Thoracic aorta (tissue), 2 donors: ENCODE measurements around the gene RASSF5. TPM values are rescaled to one million over a fixed set of nuclear protein-coding genes. Genes with fewer than 3 reads are reported as not detected.

Source experiments
- ATAC-seq: fragments of 150-250 bp; one replicate; pipeline ENCODE4 v1.8.0; 2017; ENCODE audit warnings: low read depth; ENCODE audit not compliant: insufficient number of reproducible peaks, low FRiP score
- DNase-seq: peaks from one replicate; pipeline ENCODE4 v3.0.0-alpha.2; 2020; ENCODE audit warnings: low spot score
- H3K27ac ChIP-seq, 2 donors: fragments of 200-600 bp; sonication (generic); 1 replicate in 1 of 2; 2 replicates in 1 of 2; pipeline ENCODE4 v1.5.1; 2016; ENCODE audit warnings: mild to moderate bottlenecking in 2 of 2, moderate library complexity in 2 of 2
- H3K27me3 ChIP-seq: fragments of 200-600 bp; sonication (generic); replicated peaks from 2 replicates; pipeline ENCODE4 v1.6.0; 2016; ENCODE audit warnings: mild to moderate bottlenecking; ENCODE audit not compliant: insufficient read depth
- H3K36me3 ChIP-seq: fragments of 200-600 bp; sonication (generic); one replicate; pipeline ENCODE4 v1.5.1; 2016
- H3K4me1 ChIP-seq, 2 donors: fragments of 200-600 bp; sonication (generic); 1 replicate in 1 of 2; 2 replicates in 1 of 2; pipeline versions ENCODE4 v1.5.1 to v1.6.0; 2016; ENCODE audit warnings: low read depth in 2 of 2, mild to moderate bottlenecking in 1 of 2; ENCODE audit not compliant: control insufficient read depth in 1 of 2
- H3K4me3 ChIP-seq: fragments of 200-600 bp; sonication (generic); 2 replicates; pipeline ENCODE4 v1.5.1; 2016; ENCODE audit warnings: mild to moderate bottlenecking
- H3K9me3 ChIP-seq: fragments of 200-600 bp; sonication (generic); 2 replicates; pipeline ENCODE4 v1.5.1; 2016
- CTCF ChIP-seq: fragments of 200-600 bp; sonication (generic); IDR thresholded peaks from one replicate; pipeline ENCODE4 v1.5.1; 2019; ENCODE audit warnings: antibody characterized with exemption
- total RNA-seq, 2 donors: library from RNA; depleted of rRNA; stranded (reverse); fragments of >200 nt; gene quantifications; one replicate each; pipeline versions ENCODE4 v1.1.0 to v1.2.3, GENCODE V29; 2016

RASSF5 gene
- total RNA-seq, 2 donors from 2014 or later, result 21.7 to 22.8 TPM

GRCh38 chr1:206476591-206476990 lies 30.7 kb upstream of the RASSF5 start:
- H3K36me3 ChIP-seq, result no peaks in the 10 kb centered on the region
- no peaks in the 10 kb centered on the region for H3K27me3 ChIP-seq
- DNase-seq (no peak), ATAC-seq (no peak)
- H3K4me1 ChIP-seq, result peaks cover under 1 to 10% of the 10 kb centered on the region in 2 donors
- TF ChIP-seq CTCF, result no peak
- no peaks in the 10 kb centered on the region for H3K9me3 ChIP-seq
- no peak overlapping the region for H3K27ac ChIP-seq
- H3K4me3 ChIP-seq, result no peak overlapping the region

GRCh38 chr1:206477110-206477509 lies 30.2 kb upstream of the RASSF5 start:
- no peak for TF ChIP-seq CTCF
- DNase-seq, result no peak

GRCh38 chr1:206477581-206478380 lies 29.6 kb upstream of the RASSF5 start:
- no peak for ATAC-seq

More at GRCh38 chr1:206477110-206477509, 30.2 kb upstream of the RASSF5 start:
- no peak overlapping the region for H3K4me3 ChIP-seq
- no peaks in the 10 kb centered on the region for H3K9me3 ChIP-seq
- H3K27me3 ChIP-seq, result no peaks in the 10 kb centered on the region
- peaks cover 0 to 5% of the 10 kb centered on the region in 2 donors for H3K4me1 ChIP-seq
- no peak for ATAC-seq
- H3K36me3 ChIP-seq, result no peaks in the 10 kb centered on the region
- no peak overlapping the region for H3K27ac ChIP-seq

GRCh38 chr1:206478746-206479145 lies 28.6 kb upstream of the RASSF5 start:
- Histone ChIP-seq H3K9me3 (no peaks in the 10 kb centered on the region), H3K27me3 (no peaks in the 10 kb centered on the region), H3K27ac (no peak overlapping the region), H3K4me3 (no peak overlapping the region), H3K36me3 (no peaks in the 10 kb centered on the region), H3K4me1 (peaks cover 0 to 5% of the 10 kb centered on the region in 2 donors)
- no peak for TF ChIP-seq CTCF
- no peak for DNase-seq
- ATAC-seq, result no peak

More at GRCh38 chr1:206477581-206478380, 29.6 kb upstream of the RASSF5 start:
- no peak for TF ChIP-seq CTCF
- H3K9me3 ChIP-seq, result no peaks in the 10 kb centered on the region
- no peak overlapping the region for H3K4me3 ChIP-seq
- no peaks in the 10 kb centered on the region for H3K36me3 ChIP-seq
- H3K4me1 ChIP-seq, result peaks cover 0 to 5% of the 10 kb centered on the region in 2 donors
- no peaks in the 10 kb centered on the region for H3K27me3 ChIP-seq
- DNase-seq, result no peak
- H3K27ac ChIP-seq, result no peak overlapping the region

GRCh38 chr1:206479183-206480125 lies 27.9 kb upstream of the RASSF5 start:
- TF ChIP-seq CTCF, result peak; percentile 85
- no peaks in the 10 kb centered on the region for H3K27me3 ChIP-seq
- H3K4me1 ChIP-seq, result peaks cover 0 to 5% of the 10 kb centered on the region in 2 donors
- ATAC-seq (peak; percentile 64), DNase-seq (no peak)
- no peak overlapping the region for H3K4me3 ChIP-seq
- no peaks in the 10 kb centered on the region for H3K9me3 ChIP-seq
- H3K27ac ChIP-seq, result no peak overlapping the region
- no peaks in the 10 kb centered on the region for H3K36me3 ChIP-seq
